Measurements from ENCODE around the gene TMEM150B. TPM values are rescaled to one million over a fixed set of nuclear protein-coding genes. Genes with fewer than 3 reads are reported as not detected.

The TMEM150B gene
- total RNA-seq, 1 experiment from 2014 or later = 0.24 TPM

DNA sequence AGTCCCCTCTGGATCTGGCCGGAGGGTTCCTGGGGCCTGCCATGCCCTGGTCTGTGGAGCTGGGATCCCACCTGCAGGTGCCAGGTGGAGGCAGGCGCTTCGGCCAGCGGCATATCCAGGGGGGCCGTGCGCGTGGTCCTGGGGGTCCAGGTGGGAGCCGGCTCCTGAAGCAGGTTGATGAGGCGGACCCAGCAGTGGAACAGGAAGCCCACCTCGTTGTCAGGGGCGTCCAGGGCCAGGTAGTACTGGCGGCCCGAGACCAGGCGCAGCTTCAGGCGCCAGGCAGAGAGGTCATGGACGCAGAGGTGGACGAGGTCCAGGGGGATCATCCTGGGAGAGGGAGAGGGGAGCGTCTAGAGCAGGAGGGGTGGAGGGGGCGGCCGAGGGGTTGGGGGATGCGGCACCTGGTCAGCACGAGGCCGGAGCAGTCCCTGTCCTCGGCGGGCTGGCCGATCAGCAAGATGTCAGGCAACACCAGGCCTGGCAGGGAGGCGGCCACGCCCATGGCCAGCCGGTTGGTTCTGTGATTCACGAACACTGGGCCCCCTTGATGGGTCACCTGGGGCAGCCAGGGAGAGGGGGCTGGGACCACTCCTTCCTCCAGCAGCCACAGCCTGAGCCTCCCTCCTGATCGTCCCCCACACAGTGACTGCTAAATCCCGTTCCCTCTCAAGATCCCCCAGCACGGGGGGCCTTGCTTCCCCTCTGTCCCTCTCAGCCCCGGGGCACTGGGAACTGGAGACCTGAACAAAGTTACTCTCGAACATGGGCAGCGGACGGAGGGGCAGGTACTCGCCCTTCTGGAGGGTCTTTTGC lies 37.2 kb upstream of the TMEM150B start:
- H3K4me3 ChIP-seq (ENCODE audit: insufficient read depth, low read depth, low read length) = no peak overlapping the region
- peak; percentile 71 for DNase-seq
- peaks cover under 1% of the 10 kb centered on the region; the same call in 1 of the 2 replicates for H3K27me3 ChIP-seq (ENCODE audit: control insufficient read depth, insufficient read depth, low read length)
- H3K36me3 ChIP-seq (replicated peaks; ENCODE audit: control insufficient read depth, insufficient read depth, low read length) = no peaks in the 10 kb centered on the region

GRCh38 chr19:55360902-55361301 lies 35.8 kb upstream of the TMEM150B start:
- Histone ChIP-seq H3K4me3 (ENCODE audit: insufficient read depth, low read depth, low read length) (no peak overlapping the region), H3K27me3 (ENCODE audit: control insufficient read depth, insufficient read depth, low read length) (peaks cover 6% of the 10 kb centered on the region), H3K36me3 (replicated peaks; ENCODE audit: control insufficient read depth, insufficient read depth, low read length) (no peaks in the 10 kb centered on the region)
- peak; percentile 43 for DNase-seq

DNA sequence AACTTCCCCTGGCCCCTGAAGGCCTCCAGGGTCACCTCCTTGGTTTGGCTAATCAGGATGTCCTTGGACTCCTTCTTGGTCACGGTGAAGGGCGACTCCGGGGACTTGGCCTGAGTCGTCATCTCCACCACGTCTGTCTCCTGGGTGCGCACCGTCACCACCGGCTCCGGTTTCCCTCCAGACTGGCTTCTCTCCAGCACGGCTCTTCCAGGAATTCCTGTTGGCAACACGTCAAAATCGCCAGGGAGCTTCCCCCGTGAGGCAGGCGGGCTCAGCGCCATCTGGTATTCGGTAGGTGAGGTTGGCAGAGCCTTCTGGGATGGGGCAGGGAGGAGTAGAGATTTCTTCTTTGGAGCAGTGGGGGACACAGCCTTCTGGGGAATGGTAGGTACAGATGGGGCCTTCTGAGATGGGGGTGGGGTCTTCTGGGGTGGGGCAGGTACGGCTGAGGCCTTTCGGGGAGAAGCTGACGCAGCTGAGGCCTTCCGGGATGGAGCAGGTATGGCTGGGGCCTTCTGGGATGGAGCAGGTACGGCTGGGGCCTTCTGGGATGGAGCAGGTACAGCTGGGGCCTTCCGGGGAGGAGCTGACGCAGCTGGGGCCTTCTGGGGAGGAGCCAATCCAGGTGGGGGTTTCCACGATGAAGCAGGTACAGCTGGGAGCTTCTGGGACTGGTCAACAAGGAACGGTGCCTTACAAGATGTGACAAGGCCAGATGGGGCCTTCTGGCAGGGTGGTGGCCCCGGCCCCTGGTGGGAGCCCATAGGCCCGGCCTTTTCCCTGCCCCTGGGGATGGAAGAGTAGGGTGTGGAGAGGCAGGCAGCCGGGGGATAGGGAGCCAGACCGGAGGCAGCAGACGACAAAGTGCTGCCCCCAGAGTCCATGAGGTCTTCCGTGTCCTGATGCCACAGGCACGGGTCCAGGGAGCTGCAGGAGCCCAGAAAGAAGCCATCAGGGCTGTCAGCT lies 34.1 kb upstream of the TMEM150B start:
- peak; percentile 64 for DNase-seq
- H3K4me3 ChIP-seq (ENCODE audit: insufficient read depth, low read depth, low read length) = no peak overlapping the region
- H3K27me3 ChIP-seq (ENCODE audit: control insufficient read depth, insufficient read depth, low read length) = peaks cover 22% of the 10 kb centered on the region
- no peaks in the 10 kb centered on the region for H3K36me3 ChIP-seq (replicated peaks; ENCODE audit: control insufficient read depth, insufficient read depth, low read length)

- Histone ChIP-seq H3K27me3 (ENCODE audit: control insufficient read depth, insufficient read depth, low read length) (peaks cover 28% of the 10 kb centered on the region), H3K4me3 (ENCODE audit: insufficient read depth, low read depth, low read length) (no peak overlapping the region), H3K36me3 (replicated peaks; ENCODE audit: control insufficient read depth, insufficient read depth, low read length) (no peaks in the 10 kb centered on the region)
- DNase-seq = peak; percentile 39
These were observed 33.4 kb upstream of the TMEM150B start for GRCh38 chr19:55358493-55358892.

GRCh38 chr19:55355213-55355821 lies 30.2 kb upstream of the TMEM150B start:
- Histone ChIP-seq H3K27me3 (ENCODE audit: control insufficient read depth, insufficient read depth, low read length) (peaks cover 52% of the 10 kb centered on the region), H3K36me3 (replicated peaks; ENCODE audit: control insufficient read depth, insufficient read depth, low read length) (no peaks in the 10 kb centered on the region), H3K4me3 (ENCODE audit: insufficient read depth, low read depth, low read length) (no peak overlapping the region)
- no peak for DNase-seq

DNA sequence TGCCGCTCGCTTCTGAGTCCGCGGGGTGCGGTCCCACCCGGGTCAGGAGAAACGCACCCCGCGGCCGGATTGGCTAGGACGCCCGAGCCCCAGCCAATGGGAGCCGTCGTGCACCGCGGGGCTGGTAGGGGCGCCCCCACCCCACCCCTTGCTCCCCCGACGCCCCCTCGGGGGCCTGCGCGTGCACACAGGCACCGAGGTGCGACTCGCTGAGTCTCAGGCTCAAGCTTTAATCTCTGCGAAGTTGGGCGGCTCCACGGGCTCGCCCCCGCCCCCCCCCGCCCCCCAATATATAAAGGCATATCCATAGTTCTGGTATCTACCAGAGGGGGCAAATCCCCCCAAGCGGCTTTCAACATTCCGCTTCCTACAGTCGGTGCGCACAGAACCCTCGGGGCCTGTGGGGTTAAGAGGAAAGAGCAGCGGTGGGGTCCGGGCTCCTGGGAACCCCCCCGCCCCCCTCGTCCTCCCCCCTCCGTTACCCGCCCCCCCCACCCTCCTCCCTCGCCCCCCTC lies 29.6 kb upstream of the TMEM150B start, which contains the start of gene COX6B2:
Gene COX6B2, minus strand, starts transcription at position 22 of the 515 bp plus-strand sequence. CDS start 198 bp downstream, outside the sequence.
- H3K4me3 ChIP-seq (ENCODE audit: insufficient read depth, low read depth, low read length) = peak within 1 kb of the TSS; percentile 54
- H3K36me3 ChIP-seq (replicated peaks; ENCODE audit: control insufficient read depth, insufficient read depth, low read length) = no peaks in the 10 kb centered on the region
- peaks cover 52% of the 10 kb centered on the region for H3K27me3 ChIP-seq (ENCODE audit: control insufficient read depth, insufficient read depth, low read length)
- peak; percentile 93 for DNase-seq

- peak overlapping the region; percentile 54 for H3K4me3 ChIP-seq (ENCODE audit: insufficient read depth, low read depth, low read length)
- peaks cover 52% of the 10 kb centered on the region for H3K27me3 ChIP-seq (ENCODE audit: control insufficient read depth, insufficient read depth, low read length)
- peak; percentile 99 for DNase-seq
These were observed 28.9 kb upstream of the TMEM150B start for GRCh38 chr19:55353803-55354697.

GRCh38 chr19:55353356-55353802 lies 28.2 kb upstream of the TMEM150B start:
- H3K36me3 ChIP-seq (replicated peaks; ENCODE audit: control insufficient read depth, insufficient read depth, low read length) = no peaks in the 10 kb centered on the region
- peak overlapping the region; percentile 54 for H3K4me3 ChIP-seq (ENCODE audit: insufficient read depth, low read depth, low read length)
- peaks cover 52% of the 10 kb centered on the region for H3K27me3 ChIP-seq (ENCODE audit: control insufficient read depth, insufficient read depth, low read length)
- no peak for DNase-seq

More at GRCh38 chr19:55353803-55354697, 28.9 kb upstream of the TMEM150B start:
- no peaks in the 10 kb centered on the region for H3K36me3 ChIP-seq (replicated peaks; ENCODE audit: control insufficient read depth, insufficient read depth, low read length)

DNA sequence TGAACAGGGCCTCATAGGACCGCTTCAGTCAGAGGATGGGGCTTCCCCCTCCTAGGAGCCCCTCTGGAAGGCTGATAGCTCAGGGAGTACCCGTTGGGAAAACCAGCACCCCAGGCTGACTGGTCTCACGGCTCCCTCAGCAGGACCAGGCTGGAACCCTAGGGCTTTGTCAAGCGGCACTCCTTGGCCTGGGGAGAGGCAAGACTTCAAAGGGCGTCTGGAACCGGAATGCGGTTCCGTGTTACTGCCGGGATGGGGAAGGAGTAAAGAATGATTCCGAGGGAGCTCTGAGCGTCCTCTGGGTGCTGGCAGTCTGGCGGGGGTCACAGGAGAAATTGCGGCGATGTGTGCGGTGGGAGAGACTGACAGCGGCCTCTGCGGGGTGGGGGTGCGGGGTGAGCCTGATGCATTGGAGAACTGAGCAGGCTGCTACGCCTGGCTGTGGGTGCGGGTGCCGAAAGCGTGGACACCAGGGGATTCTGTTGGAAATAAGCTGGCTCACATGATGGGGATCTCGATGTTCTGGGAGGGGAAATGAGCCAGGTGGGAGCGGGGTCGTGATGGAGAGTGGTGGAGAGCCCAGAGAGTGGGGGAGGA lies 27.5 kb upstream of the TMEM150B start:
- peak; percentile 43 for DNase-seq
- Histone ChIP-seq H3K27me3 (ENCODE audit: control insufficient read depth, insufficient read depth, low read length) (peaks cover 52% of the 10 kb centered on the region), H3K36me3 (replicated peaks; ENCODE audit: control insufficient read depth, insufficient read depth, low read length) (no peaks in the 10 kb centered on the region), H3K4me3 (ENCODE audit: insufficient read depth, low read depth, low read length) (no peak overlapping the region)

DNA sequence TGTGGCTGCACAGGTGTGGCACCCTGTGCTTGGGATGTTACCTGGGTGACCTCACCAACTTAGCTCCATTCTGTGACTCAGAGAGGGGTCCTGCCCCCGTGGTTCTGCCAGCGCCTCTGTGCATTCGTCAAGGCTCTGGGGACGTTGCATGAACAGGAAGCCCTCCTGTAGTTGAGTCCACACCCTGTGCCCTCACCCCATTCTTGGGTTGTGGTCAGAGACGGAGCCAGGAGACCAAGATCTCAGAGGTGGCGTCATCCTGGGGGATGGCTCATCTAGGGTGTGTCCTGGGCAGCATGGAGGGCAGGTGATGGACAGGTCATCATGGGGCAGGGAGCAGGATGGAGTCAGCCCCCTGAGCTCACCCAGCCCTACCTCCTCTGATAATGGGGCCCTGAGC lies 26.9 kb upstream of the TMEM150B start:
- peak; percentile 36 for DNase-seq
- Histone ChIP-seq H3K27me3 (ENCODE audit: control insufficient read depth, insufficient read depth, low read length) (peaks cover 50% of the 10 kb centered on the region), H3K4me3 (ENCODE audit: insufficient read depth, low read depth, low read length) (no peak overlapping the region)

DNA sequence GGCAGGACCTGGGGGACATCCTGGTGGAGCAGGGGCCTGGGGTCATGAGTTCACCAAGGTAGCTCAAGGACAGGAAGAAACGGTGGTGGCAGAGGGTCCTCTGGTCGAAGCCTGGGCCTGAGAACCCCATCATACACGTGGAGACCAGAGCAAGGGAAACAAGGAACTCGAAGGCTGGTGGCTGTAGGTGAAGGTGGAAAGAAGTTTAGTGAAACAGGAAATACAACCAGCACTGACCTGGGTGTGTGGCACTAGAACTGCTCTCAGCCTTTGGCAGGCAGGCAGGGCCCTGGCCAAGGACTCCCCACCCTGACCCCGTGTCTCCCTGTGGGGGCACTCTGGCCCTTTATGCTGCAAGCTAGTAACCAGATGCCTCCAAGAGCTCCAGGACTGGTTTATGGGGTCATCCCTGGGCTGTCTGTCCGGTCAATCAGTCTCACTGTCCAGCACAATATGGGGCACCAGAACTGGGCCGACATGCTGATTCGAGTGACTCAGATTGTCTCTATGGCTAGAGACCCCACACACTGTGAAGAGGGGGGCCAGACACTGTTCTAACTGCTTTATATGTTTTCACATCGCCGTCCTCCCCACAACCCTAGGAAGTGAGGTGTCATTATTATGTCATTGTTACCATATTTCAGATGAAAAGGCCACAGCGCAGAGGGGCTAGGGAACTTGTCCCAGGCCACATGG lies 25.6 kb upstream of the TMEM150B start:
- DNase-seq = peak; percentile 43
- no peak overlapping the region for H3K4me3 ChIP-seq (ENCODE audit: insufficient read depth, low read depth, low read length)
- H3K27me3 ChIP-seq (ENCODE audit: control insufficient read depth, insufficient read depth, low read length) = peaks cover 45% of the 10 kb centered on the region
- H3K36me3 ChIP-seq (replicated peaks; ENCODE audit: control insufficient read depth, insufficient read depth, low read length) = peaks cover 1% of the 10 kb centered on the region

More for the DNA sequence above, 26.9 kb upstream of the TMEM150B start:
- H3K36me3 ChIP-seq (replicated peaks; ENCODE audit: control insufficient read depth, insufficient read depth, low read length) = peaks cover 1% of the 10 kb centered on the region; the same call in 1 of the 2 replicates

- peak overlapping the region; percentile 11 for H3K4me3 ChIP-seq (ENCODE audit: insufficient read depth, low read depth, low read length)
- peak; percentile 81 for DNase-seq
- peaks cover 24% of the 10 kb centered on the region for H3K27me3 ChIP-seq (ENCODE audit: control insufficient read depth, insufficient read depth, low read length)
- H3K36me3 ChIP-seq (replicated peaks; ENCODE audit: control insufficient read depth, insufficient read depth, low read length) = peaks cover 4% of the 10 kb centered on the region
These were observed 23.3 kb upstream of the TMEM150B start for GRCh38 chr19:55348317-55349034.

Data from H7 (cell line).